ENCODE measurements around the gene CD101. TPM values are rescaled to one million over a fixed set of nuclear protein-coding genes. Genes with fewer than 3 reads are reported as not detected.

Gene CD101
- total RNA-seq, 1 donor from 2014 or later = 0.80 TPM

GRCh38 chr1:117051224-117052064, 49.9 kb downstream of the CD101 start:
- Mint-ChIP-seq H3K36me3 (ENCODE audit: low read depth) (peaks cover 18% of the 10 kb centered on the region), H3K4me1 (ENCODE audit: low read depth) (peaks cover 61% of the 10 kb centered on the region)

GRCh38 chr1:117054068-117054467, 52.5 kb downstream of the CD101 start:
- no peaks in the 10 kb centered on the region for H3K9me3 Mint-ChIP-seq
- no peak overlapping the region for H3K4me3 Mint-ChIP-seq
- no peak for DNase-seq (ENCODE audit: low spot score)
- peaks cover 7% of the 10 kb centered on the region for H3K36me3 Mint-ChIP-seq (ENCODE audit: low read depth)
- H3K27ac Mint-ChIP-seq = no peak overlapping the region
- H3K27me3 Mint-ChIP-seq (ENCODE audit: insufficient read depth) = no peaks in the 10 kb centered on the region
- H3K4me1 Mint-ChIP-seq (ENCODE audit: low read depth) = peaks cover 44% of the 10 kb centered on the region
- intact Hi-C loops (cut with micrococcal nuclease) = loop anchor here (2.0 kb wide), 1 partner anchor 175 kb away; no protein-coding TSS in a partner anchor

More at GRCh38 chr1:117051224-117052064, 49.9 kb downstream of the CD101 start:
- H3K27me3 Mint-ChIP-seq (ENCODE audit: insufficient read depth) = no peaks in the 10 kb centered on the region
- intact Hi-C loops (cut with micrococcal nuclease) = no loop called here
- H3K4me3 Mint-ChIP-seq = peak overlapping the region; percentile 82
- peak overlapping the region; percentile 93 for H3K27ac Mint-ChIP-seq
- DNase-seq (ENCODE audit: low spot score) = peak; percentile 28
- H3K9me3 Mint-ChIP-seq = no peaks in the 10 kb centered on the region

GRCh38 chr1:117058810-117059209, 57.2 kb downstream of the CD101 start:
- intact Hi-C loops (cut with micrococcal nuclease) = loop anchor here (2.0 kb wide), 1 partner anchor 920 kb away; no protein-coding TSS in a partner anchor
- no peaks in the 10 kb centered on the region for H3K9me3 Mint-ChIP-seq
- H3K4me3 Mint-ChIP-seq = no peak overlapping the region
- no peak overlapping the region for H3K27ac Mint-ChIP-seq
- H3K27me3 Mint-ChIP-seq (ENCODE audit: insufficient read depth) = no peaks in the 10 kb centered on the region
- peaks cover 41% of the 10 kb centered on the region for H3K4me1 Mint-ChIP-seq (ENCODE audit: low read depth)
- no peak for DNase-seq (ENCODE audit: low spot score)
- H3K36me3 Mint-ChIP-seq (ENCODE audit: low read depth) = peaks cover 23% of the 10 kb centered on the region

- intact Hi-C loops (cut with micrococcal nuclease) = loop anchor here (2.0 kb wide), 1 partner anchor 921 kb away; no protein-coding TSS in a partner anchor
- peaks cover 28% of the 10 kb centered on the region for H3K36me3 Mint-ChIP-seq (ENCODE audit: low read depth)
- no peaks in the 10 kb centered on the region for H3K9me3 Mint-ChIP-seq
- H3K4me3 Mint-ChIP-seq = no peak overlapping the region
- no peaks in the 10 kb centered on the region for H3K27me3 Mint-ChIP-seq (ENCODE audit: insufficient read depth)
- H3K4me1 Mint-ChIP-seq (ENCODE audit: low read depth) = peaks cover 45% of the 10 kb centered on the region
- peak; percentile 70 for DNase-seq (ENCODE audit: low spot score)
- H3K27ac Mint-ChIP-seq = no peak overlapping the region
Observed at GRCh38 chr1:117059334-117059677, 57.7 kb downstream of the CD101 start.

GRCh38 chr1:117059678-117060440, 58.3 kb downstream of the CD101 start, which contains the start of gene TTF2:
TSS of gene TTF2 (plus strand) at chr1:117060326. CDS start at chr1:117060347, 21 bp downstream.
- no peaks in the 10 kb centered on the region for H3K27me3 Mint-ChIP-seq (ENCODE audit: insufficient read depth)
- DNase-seq (ENCODE audit: low spot score) = peak; percentile 97
- H3K4me3 Mint-ChIP-seq = no peak within 1 kb of the TSS
- H3K9me3 Mint-ChIP-seq = no peaks in the 10 kb centered on the region
- no peak within 1 kb of the TSS for H3K27ac Mint-ChIP-seq
- intact Hi-C loops (cut with micrococcal nuclease) = loop anchor here (1.0 to 10.0 kb wide), 23 partner anchors 17 to 921 kb away; partner anchors contain the start of genes CD101, CD2, GDAP2 and MAN1A2
- H3K36me3 Mint-ChIP-seq (ENCODE audit: low read depth) = peaks cover 31% of the 10 kb centered on the region
- peaks cover 46% of the 10 kb centered on the region for H3K4me1 Mint-ChIP-seq (ENCODE audit: low read depth)

GRCh38 chr1:117060441-117061317, 59.1 kb downstream of the CD101 start:
- DNase-seq (ENCODE audit: low spot score) = peak; percentile 32

GRCh38 chr1:117061986-117062415, 60.4 kb downstream of the CD101 start:
- Mint-ChIP-seq H3K4me3 (peak overlapping the region; percentile 60), H3K4me1 (ENCODE audit: low read depth) (peaks cover 41% of the 10 kb centered on the region), H3K27me3 (ENCODE audit: insufficient read depth) (no peaks in the 10 kb centered on the region), H3K9me3 (no peaks in the 10 kb centered on the region), H3K27ac (peak overlapping the region; percentile 76), H3K36me3 (ENCODE audit: low read depth) (peaks cover 45% of the 10 kb centered on the region)
- intact Hi-C loops (cut with micrococcal nuclease) = loop anchor here (2.0 to 10.0 kb wide), 7 partner anchors 61 to 835 kb away; partner anchors contain the start of genes CD101 and MAN1A2
- peak; percentile 39 for DNase-seq (ENCODE audit: low spot score)

More at GRCh38 chr1:117060441-117061317, 59.1 kb downstream of the CD101 start:
- Mint-ChIP-seq H3K9me3 (no peaks in the 10 kb centered on the region), H3K4me3 (no peak overlapping the region), H3K4me1 (ENCODE audit: low read depth) (peaks cover 41% of the 10 kb centered on the region), H3K27ac (no peak overlapping the region), H3K36me3 (ENCODE audit: low read depth) (peaks cover 37% of the 10 kb centered on the region), H3K27me3 (ENCODE audit: insufficient read depth) (no peaks in the 10 kb centered on the region)
- intact Hi-C loops (cut with micrococcal nuclease) = loop anchor here (1.0 to 10.0 kb wide), 22 partner anchors 17 to 869 kb away; partner anchors contain the start of genes CD101, CD2, GDAP2 and MAN1A2

GRCh38 chr1:117066367-117066766, 64.8 kb downstream of the CD101 start:
- Mint-ChIP-seq H3K27ac (no peak overlapping the region), H3K9me3 (no peaks in the 10 kb centered on the region), H3K4me3 (no peak overlapping the region), H3K4me1 (ENCODE audit: low read depth) (peaks cover 63% of the 10 kb centered on the region), H3K36me3 (ENCODE audit: low read depth) (peaks cover 51% of the 10 kb centered on the region), H3K27me3 (ENCODE audit: insufficient read depth) (peaks cover 2% of the 10 kb centered on the region)
- intact Hi-C loops (cut with micrococcal nuclease) = loop anchor here (10.0 kb wide), 1 partner anchor 468 kb away; no protein-coding TSS in a partner anchor
- DNase-seq (ENCODE audit: low spot score) = no peak

- peaks cover 48% of the 10 kb centered on the region for H3K36me3 Mint-ChIP-seq (ENCODE audit: low read depth)
- peaks cover 2% of the 10 kb centered on the region for H3K27me3 Mint-ChIP-seq (ENCODE audit: insufficient read depth)
- intact Hi-C loops (cut with micrococcal nuclease) = loop anchor here (1.0 to 10.0 kb wide), 3 partner anchors 27 to 467 kb away; no protein-coding TSS in a partner anchor
- no peak overlapping the region for H3K4me3 Mint-ChIP-seq
- no peaks in the 10 kb centered on the region for H3K9me3 Mint-ChIP-seq
- peak; percentile 15 for DNase-seq (ENCODE audit: low spot score)
- no peak overlapping the region for H3K27ac Mint-ChIP-seq
- peaks cover 57% of the 10 kb centered on the region for H3K4me1 Mint-ChIP-seq (ENCODE audit: low read depth)
Observed at GRCh38 chr1:117067533-117068370, 66.2 kb downstream of the CD101 start.

- Mint-ChIP-seq H3K36me3 (ENCODE audit: low read depth) (peaks cover 47% of the 10 kb centered on the region), H3K27ac (no peak overlapping the region), H3K4me3 (no peak overlapping the region), H3K9me3 (no peaks in the 10 kb centered on the region), H3K4me1 (ENCODE audit: low read depth) (peaks cover 53% of the 10 kb centered on the region), H3K27me3 (ENCODE audit: insufficient read depth) (peaks cover 2% of the 10 kb centered on the region)
- intact Hi-C loops (cut with micrococcal nuclease) = loop anchor here (1.0 to 10.0 kb wide), 3 partner anchors 26 to 466 kb away; no protein-coding TSS in a partner anchor
- DNase-seq (ENCODE audit: low spot score) = no peak
Observed at GRCh38 chr1:117068580-117068979, 67.0 kb downstream of the CD101 start.

GRCh38 chr1:117069220-117069844, 67.8 kb downstream of the CD101 start:
- DNase-seq (ENCODE audit: low spot score) = no peak
- Mint-ChIP-seq H3K9me3 (no peaks in the 10 kb centered on the region), H3K36me3 (ENCODE audit: low read depth) (peaks cover 44% of the 10 kb centered on the region), H3K27ac (peak overlapping the region; percentile 16), H3K4me3 (no peak overlapping the region), H3K4me1 (ENCODE audit: low read depth) (peaks cover 47% of the 10 kb centered on the region), H3K27me3 (ENCODE audit: insufficient read depth) (peaks cover 2% of the 10 kb centered on the region)
- intact Hi-C loops (cut with micrococcal nuclease) = loop anchor here (10.0 kb wide), 1 partner anchor 465 kb away; no protein-coding TSS in a partner anchor
